H9 (cell line): ENCODE measurements around the gene SMPD4. TPM values are rescaled to one million over a fixed set of nuclear protein-coding genes. Genes with fewer than 3 reads are reported as not detected.
"Not testable (repeated sequence)": the region's sequence is repeated elsewhere in the genome, so short reads cannot be mapped to it uniquely, and the experiment has no call there.

Experiments
- DNase-seq: peaks from one replicate; pipeline ENCODE4 v3.0.0-alpha.2; 2017
- H2AFZ ChIP-seq: one replicate; pipeline ENCODE4 v1.6.1; 2013; ENCODE audit warnings: mild to moderate bottlenecking, low read length, control low read depth, moderate library complexity
- H2AK5ac ChIP-seq: 2 replicates; pipeline ENCODE4 v1.6.1; 2013; ENCODE audit warnings: low read length, control low read depth, mixed read lengths; ENCODE audit not compliant: insufficient read length
- H2BK120ac ChIP-seq: one replicate; pipeline ENCODE4 v1.6.1; 2013; ENCODE audit warnings: low read depth, mild to moderate bottlenecking, low read length, control low read depth, inconsistent platforms; ENCODE audit not compliant: poor library complexity, severe bottlenecking
- H2BK12ac ChIP-seq: 2 replicates; pipeline ENCODE4 v1.6.1; 2013; ENCODE audit warnings: low read length, control low read depth, mixed read lengths, low read depth; ENCODE audit not compliant: insufficient read length
- H2BK15ac ChIP-seq: 2 replicates; pipeline ENCODE4 v1.6.1; 2013; ENCODE audit warnings: low read depth, low read length, control low read depth
- H2BK20ac ChIP-seq: one replicate; pipeline ENCODE4 v1.6.1; 2013; ENCODE audit warnings: low read depth, mild to moderate bottlenecking, low read length, control low read depth, inconsistent platforms; ENCODE audit not compliant: poor library complexity, severe bottlenecking
- H2BK5ac ChIP-seq: 2 replicates; pipeline ENCODE4 v1.6.1; 2013; ENCODE audit warnings: low read length, control low read depth, mixed read lengths; ENCODE audit not compliant: insufficient read length
- H3K14ac ChIP-seq: 2 replicates; pipeline ENCODE4 v1.6.1; 2013; ENCODE audit warnings: low read length, control low read depth; ENCODE audit not compliant: insufficient read depth
- H3K18ac ChIP-seq: 2 replicates; pipeline ENCODE4 v1.6.1; 2013; ENCODE audit warnings: low read depth, mild to moderate bottlenecking, mixed read lengths, low read length, control low read depth; ENCODE audit not compliant: insufficient read length
- H3K23ac ChIP-seq: 2 replicates; pipeline ENCODE4 v1.6.1; 2013; ENCODE audit warnings: low read length, control low read depth, mixed read lengths, low read depth; ENCODE audit not compliant: insufficient read length
- H3K23me2 ChIP-seq: 2 replicates; pipeline ENCODE4 v1.6.1; 2013; ENCODE audit warnings: low read depth, mild to moderate bottlenecking, mixed read lengths, low read length, control low read depth; ENCODE audit not compliant: insufficient read length, poor library complexity, severe bottlenecking
- H3K27ac ChIP-seq: 2 replicates; pipeline ENCODE4 v1.5.1; 2013; ENCODE audit warnings: low read length, control low read depth, mixed read lengths, low read depth; ENCODE audit not compliant: insufficient read length
- H3K27me3 ChIP-seq: 2 replicates; pipeline ENCODE4 v1.6.1; 2013; ENCODE audit warnings: low read length, control low read depth, inconsistent platforms; ENCODE audit not compliant: insufficient read depth
- H3K4ac ChIP-seq: 2 replicates; pipeline ENCODE4 v1.6.1; 2013; ENCODE audit warnings: low read depth, mild to moderate bottlenecking, control low read depth, inconsistent platforms, low read length, moderate library complexity
- H3K4me1 ChIP-seq: 2 replicates; pipeline ENCODE4 v1.6.1; 2013; ENCODE audit warnings: low read length, control low read depth, inconsistent platforms; ENCODE audit not compliant: insufficient read depth
- H3K4me2 ChIP-seq: 2 replicates; pipeline ENCODE4 v1.6.1; 2013; ENCODE audit warnings: low read length, control low read depth, mixed read lengths; ENCODE audit not compliant: insufficient read length, insufficient read depth
- H3K56ac ChIP-seq: 2 replicates; pipeline ENCODE4 v1.6.1; 2013; ENCODE audit warnings: low read depth, mild to moderate bottlenecking, mixed read lengths, low read length, control low read depth; ENCODE audit not compliant: insufficient read length
- H3K79me1 ChIP-seq: 2 replicates; pipeline ENCODE4 v1.6.1; 2013; ENCODE audit warnings: low read depth, mild to moderate bottlenecking, moderate library complexity, low read length, control low read depth, inconsistent platforms; ENCODE audit not compliant: insufficient read depth, poor library complexity, severe bottlenecking
- H3K79me2 ChIP-seq: 2 replicates; pipeline ENCODE4 v1.6.1; 2013; ENCODE audit warnings: low read length, control low read depth, inconsistent platforms; ENCODE audit not compliant: insufficient read depth
- H3K9ac ChIP-seq: 2 replicates; pipeline ENCODE4 v1.6.1; 2013; ENCODE audit warnings: low read length, control low read depth, mixed read lengths; ENCODE audit not compliant: insufficient read length; ENCODE audit errors: extremely low read depth
- H3K9me3 ChIP-seq: one replicate; pipeline ENCODE4 v1.6.1; 2013; ENCODE audit warnings: low read depth, low read length, inconsistent platforms; ENCODE audit not compliant: control insufficient read depth
- H3T11ph ChIP-seq: one replicate; pipeline ENCODE4 v1.6.1; 2013; ENCODE audit warnings: mild to moderate bottlenecking, low read length, control low read depth, inconsistent platforms
- H4K20me1 ChIP-seq: one replicate; pipeline ENCODE4 v1.6.1; 2013; ENCODE audit not compliant: control insufficient read depth, insufficient read length, insufficient read depth
- H4K5ac ChIP-seq: 2 replicates; pipeline ENCODE4 v1.6.1; 2013; ENCODE audit warnings: low read depth, mild to moderate bottlenecking, mixed read lengths, low read length, control low read depth; ENCODE audit not compliant: insufficient read length
- H4K8ac ChIP-seq: replicated peaks from 2 replicates; pipeline ENCODE4 v1.6.1; 2013; ENCODE audit warnings: low read length, control low read depth, mixed read lengths, low read depth; ENCODE audit not compliant: insufficient read length
- H4K91ac ChIP-seq: 2 replicates; pipeline ENCODE4 v1.6.1; 2013; ENCODE audit warnings: low read depth, mild to moderate bottlenecking, moderate library complexity, mixed read lengths, low read length, control low read depth; ENCODE audit not compliant: insufficient read length
- H3K27ac Mint-ChIP-seq, 3 experiments: 2 replicates in 2 of 3; 3 replicates in 1 of 3; pipeline ENCODE4 v1.8.0; 2020 to 2021; ENCODE audit warnings: mixed read lengths in 3 of 3, mild to moderate bottlenecking in 1 of 3, moderate library complexity in 1 of 3
- H3K27me3 Mint-ChIP-seq: 2 replicates; pipeline ENCODE4 v1.8.0; 2021; ENCODE audit warnings: low read depth, mild to moderate bottlenecking, moderate library complexity, mixed read lengths
- H3K36me3 Mint-ChIP-seq, 3 experiments: 2 replicates in 2 of 3; 3 replicates in 1 of 3; pipeline ENCODE4 v1.8.0; 2020 to 2021; ENCODE audit warnings: low read depth in 3 of 3, mixed read lengths in 3 of 3; ENCODE audit not compliant: insufficient read depth in 1 of 3
- H3K4me1 Mint-ChIP-seq, 2 experiments: 2 replicates each; pipeline ENCODE4 v1.8.0; 2020; ENCODE audit warnings: mixed read lengths in 2 of 2
- H3K4me3 Mint-ChIP-seq, 2 experiments: 2 replicates in 1 of 2; 3 replicates in 1 of 2; pipeline ENCODE4 v1.8.0; 2020 to 2021; ENCODE audit warnings: mild to moderate bottlenecking in 2 of 2, mixed read lengths in 2 of 2, moderate library complexity in 1 of 2
- H3K9me3 Mint-ChIP-seq, 2 experiments: 2 replicates in 1 of 2; 3 replicates in 1 of 2; pipeline ENCODE4 v1.8.0; 2020; ENCODE audit warnings: mild to moderate bottlenecking in 2 of 2, mixed read lengths in 2 of 2, moderate library complexity in 1 of 2
- WGBS: extraction: QIAGEN DNeasy Blood & Tissue Kit; methylation state at CpG from one replicate; pipeline ENCODE4 v1.1.7; 2013; ENCODE audit warnings: missing lambda C conversion rate, low lambda C conversion rate, mixed read lengths; ENCODE audit not compliant: insufficient read length; ENCODE audit errors: extremely low coverage; 5-methylcytosine and 5-hydroxymethylcytosine counted together
- total RNA-seq: library from RNA; stranded (reverse); gene quantifications from 2 replicates; pipeline ENCODE4 v1.2.1, GENCODE V29; 2021

SMPD4 gene
- total RNA-seq, 1 experiment from 2014 or later: 105 TPM

- H3K23ac ChIP-seq, H3K4me1 Mint-ChIP-seq, H2BK5ac ChIP-seq, H3K4me1 ChIP-seq, H3K27me3 Mint-ChIP-seq, H2BK120ac ChIP-seq, H4K91ac ChIP-seq, H3K4me2 ChIP-seq, H2AFZ ChIP-seq, H3K9me3 Mint-ChIP-seq, DNase-seq, H3K9ac ChIP-seq, H2BK15ac ChIP-seq, H2BK20ac ChIP-seq, H3K79me2 ChIP-seq, H3K79me1 ChIP-seq, H3K27ac ChIP-seq, H3K4me3 Mint-ChIP-seq, H3K23me2 ChIP-seq, H4K5ac ChIP-seq, H3K9me3 ChIP-seq, H3K18ac ChIP-seq, H3K27ac Mint-ChIP-seq, H4K8ac ChIP-seq, H3K4ac ChIP-seq, H3K14ac ChIP-seq, H4K20me1 ChIP-seq, H3K27me3 ChIP-seq, H2AK5ac ChIP-seq, H3T11ph ChIP-seq, H2BK12ac ChIP-seq, H3K56ac ChIP-seq: not testable (repeated sequence)
- no CpG with 5 or more reads among the region's 12 CpGs for WGBS
- peaks cover 8 to 51% (median 38%) of the 10 kb centered on the region in 3 experiments; a peak in 6 of 7 replicates for H3K36me3 Mint-ChIP-seq
These were observed 24.0 kb downstream of the SMPD4 start for GRCh38 chr2:130157354-130157753.
